Measurements from ENCODE around the gene DDIT4. TPM values are rescaled to one million over a fixed set of nuclear protein-coding genes. Genes with fewer than 3 reads are reported as not detected.

DDIT4 gene
- total and polyA plus RNA-seq, 9 of the 15 experiments (the other 6 are each of a cell fraction or from before 2014, with no cell fraction given): 8.2 to 675 (median 159) TPM

- TF ChIP-seq ZNF639 (CRISPR knock-in tag; conservative IDR thresholded peaks at IDR 0.05 in 1 of 2, IDR thresholded peaks at IDR 0.05 in 1 of 2) (peak in 1 of 2 experiments; percentile 87; a peak in 2 of 4 replicates), RBBP5 (IDR thresholded peaks at IDR 0.05; ENCODE audit: borderline replicate concordance, insufficient read depth, low read length, poor library complexity, severe bottlenecking) (peak; percentile 2), ZNF79 (CRISPR knock-in tag; IDR thresholded peaks at IDR 0.05; ENCODE audit: low read depth) (peak; percentile 76), CBFB (CRISPR knock-in tag; IDR thresholded peaks at IDR 0.05) (no peak), ZFP36 (IDR thresholded peaks at IDR 0.05; ENCODE audit: low read depth, low read length, partially characterized antibody) (no peak), ZNF282 (CRISPR knock-in tag; IDR thresholded peaks at IDR 0.05) (no peak), LEF1 (IDR thresholded peaks at IDR 0.05) (0 out of 2 replicates have a peak, but pooled peaks have one; percentile 38), THRAP3 (IDR thresholded peaks at IDR 0.05; ENCODE audit: borderline replicate concordance) (no peak), ZNF12 (CRISPR knock-in tag; IDR thresholded peaks at IDR 0.05) (peak; percentile 13; the same call in 1 of the 2 replicates), MCM7 (IDR thresholded peaks at IDR 0.05) (no peak), KLF13 (tag; IDR thresholded peaks at IDR 0.05; ENCODE audit: borderline replicate concordance, low read depth) (peak; percentile 55; the same call in 1 of the 2 replicates), NCOR1 (IDR thresholded peaks at IDR 0.05) (peak; percentile 40; the same call in 1 of the 2 replicates), ZNF764 (CRISPR knock-in tag; IDR thresholded peaks at IDR 0.05; ENCODE audit: low read depth) (no peak), HDAC8 (tag; IDR thresholded peaks at IDR 0.05) (peak; percentile 93; the same call in 1 of the 2 replicates), ZNF395 (CRISPR knock-in tag; IDR thresholded peaks at IDR 0.05) (peak; percentile 96), HDAC1 (IDR thresholded peaks at IDR 0.05) (no peak; a peak in 2 of 4 replicates), SRF (CRISPR knock-in tag; IDR thresholded peaks at IDR 0.05) (peak; percentile 41 to 59; a peak in 1 of 4 replicates), NR1H2 (CRISPR knock-in tag; IDR thresholded peaks at IDR 0.05) (no peak; the same call in 1 of the 2 replicates), SMAD1 (IDR thresholded peaks at IDR 0.05; ENCODE audit: low read depth, low read length, partially characterized antibody) (peak; percentile 35), NR3C1 (CRISPR knock-in tag; IDR thresholded peaks at IDR 0.05) (no peak), KAT2B (IDR thresholded peaks at IDR 0.05; ENCODE audit: low read depth, low read length) (no peak), MED1 (CRISPR knock-in tag; IDR thresholded peaks at IDR 0.05; ENCODE audit: borderline replicate concordance) (no peak), BRCA1 (IDR thresholded peaks at IDR 0.05) (no peak), BRCA1 (CRISPR knock-in tag; IDR thresholded peaks at IDR 0.05) (0 out of 2 replicates have a peak, but pooled peaks have one; percentile 85)
Measured at GRCh38 chr10:72297805-72298591, 24.3 kb downstream of the DDIT4 start (continued).
